KMS-11 (cell line): ENCODE measurements around the gene COPZ1.
A peak's percentile ranks its signal among the peaks of the same experiment; 100 is the strongest.

ENCODE experiments used
- H2AFZ ChIP-seq: fragments of 200-600 bp; sonication (generic); 2 replicates; pipeline ENCODE4 v1.6.1; 2016; ENCODE audit warnings: antibody characterized with exemption, mixed run types, low read depth
- H3K27ac ChIP-seq: fragments of 200-600 bp; sonication (generic); 2 replicates; pipeline ENCODE4 v1.6.1; 2016; ENCODE audit warnings: mild to moderate bottlenecking, mixed run types
- H3K27me3 ChIP-seq: fragments of 200-600 bp; sonication (generic); 2 replicates; pipeline ENCODE4 v1.6.1; 2017; ENCODE audit warnings: mild to moderate bottlenecking, low read depth, mixed run types, moderate library complexity; ENCODE audit not compliant: insufficient read depth
- H3K36me3 ChIP-seq: fragments of 200-600 bp; sonication (generic); 2 replicates; pipeline ENCODE4 v1.6.1; 2017; ENCODE audit warnings: mild to moderate bottlenecking, mixed run types; ENCODE audit not compliant: insufficient read depth
- H3K4me1 ChIP-seq: fragments of 200-600 bp; sonication (generic); 2 replicates; pipeline ENCODE4 v1.6.1; 2016; ENCODE audit warnings: mild to moderate bottlenecking, low read depth, mixed run types; ENCODE audit not compliant: poor library complexity, severe bottlenecking
- H3K4me2 ChIP-seq: fragments of 200-600 bp; sonication (generic); 2 replicates; pipeline ENCODE4 v1.7.0; 2016; ENCODE audit warnings: mild to moderate bottlenecking, mixed run types
- H3K4me3 ChIP-seq: fragments of 200-600 bp; sonication (generic); IDR thresholded peaks from 2 replicates; pipeline ENCODE4 v1.6.1; 2017; ENCODE audit warnings: low read depth, low read length, mixed read lengths; ENCODE audit not compliant: insufficient read depth
- H3K79me2 ChIP-seq: fragments of 200-600 bp; sonication (generic); 2 replicates; pipeline ENCODE4 v1.6.1; 2016; ENCODE audit warnings: low read depth, mixed run types; ENCODE audit not compliant: insufficient read depth
- H3K9ac ChIP-seq: fragments of 200-600 bp; sonication (generic); 2 replicates; pipeline ENCODE4 v1.6.1; 2016; ENCODE audit warnings: mild to moderate bottlenecking, mixed run types
- H4K20me1 ChIP-seq: fragments of 200-600 bp; sonication (generic); 2 replicates; pipeline ENCODE4 v1.6.1; 2016; ENCODE audit warnings: mild to moderate bottlenecking, mixed run types; ENCODE audit not compliant: insufficient read depth
- CTCF ChIP-seq: fragments of 200-600 bp; sonication (generic); conservative IDR thresholded peaks from 2 replicates; pipeline ENCODE4 v1.6.1; 2017; ENCODE audit warnings: low read depth, mild to moderate bottlenecking, antibody characterized with exemption, low read length, moderate library complexity, mixed read lengths

The COPZ1 gene

GRCh38 chr12:54368709-54369596 is 44.0 kb downstream of the COPZ1 start:
- Histone ChIP-seq H3K79me2 (no peaks in the 10 kb centered on the region), H3K9ac (no peak overlapping the region; the same call in 1 of the 2 replicates), H3K36me3 (no peaks in the 10 kb centered on the region), H2AFZ (peak overlapping the region; percentile 80), H3K27me3 (peaks cover 43% of the 10 kb centered on the region), H3K4me3 (no peak overlapping the region), H4K20me1 (no peaks in the 10 kb centered on the region), H3K27ac (no peak overlapping the region), H3K4me1 (peaks cover 17% of the 10 kb centered on the region), H3K4me2 (peak overlapping the region; percentile 34)
- peak; percentile 99 for TF ChIP-seq CTCF

- H3K4me2 ChIP-seq, result no peak overlapping the region
- H2AFZ ChIP-seq, result no peak overlapping the region
- peaks cover 36% of the 10 kb centered on the region for H3K27me3 ChIP-seq
- H3K9ac ChIP-seq, result no peak overlapping the region
- no peaks in the 10 kb centered on the region for H3K79me2 ChIP-seq
- TF ChIP-seq CTCF, result no peak
- no peak overlapping the region for H3K4me3 ChIP-seq
- no peaks in the 10 kb centered on the region for H4K20me1 ChIP-seq
- H3K27ac ChIP-seq, result no peak overlapping the region
- no peaks in the 10 kb centered on the region for H3K36me3 ChIP-seq
- H3K4me1 ChIP-seq, result peaks cover 15% of the 10 kb centered on the region
These were observed 44.7 kb downstream of the COPZ1 start for GRCh38 chr12:54369597-54370131.

DNA sequence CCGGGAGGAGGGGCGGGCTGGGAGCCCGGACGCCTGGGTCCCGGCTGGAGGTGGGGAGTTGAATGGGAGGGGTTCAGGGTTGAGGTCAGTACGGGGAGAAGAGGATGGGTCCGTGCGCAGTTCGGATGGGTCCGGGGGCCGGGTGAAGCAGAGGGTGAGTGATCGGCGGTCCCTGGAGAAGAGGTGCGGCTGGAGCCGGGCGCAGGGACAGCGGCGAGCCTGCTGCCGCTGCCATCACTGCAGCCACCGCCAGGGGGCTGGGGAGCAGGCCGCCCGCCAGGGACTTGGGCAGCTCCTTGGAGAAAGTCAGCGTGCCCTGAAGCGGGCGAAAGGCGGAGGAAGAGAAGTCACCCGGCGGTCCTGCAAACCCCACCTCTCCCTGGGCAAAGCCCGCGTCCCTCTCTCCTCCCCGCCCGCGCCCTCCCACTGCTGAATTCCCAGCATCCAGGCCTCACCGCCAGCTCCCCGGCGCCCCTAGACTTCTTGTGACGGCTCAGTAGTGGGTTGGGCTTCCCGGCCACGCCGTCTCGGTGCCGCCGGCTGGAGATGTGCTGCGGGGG is 45.3 kb downstream of the COPZ1 start:
- Histone ChIP-seq H3K4me3 (no peak overlapping the region), H3K9ac (no peak overlapping the region), H3K27me3 (peaks cover 30% of the 10 kb centered on the region; the same call in 1 of the 2 replicates), H3K27ac (no peak overlapping the region), H3K4me2 (no peak overlapping the region), H2AFZ (no peak overlapping the region), H3K4me1 (peaks cover 17% of the 10 kb centered on the region), H3K79me2 (no peaks in the 10 kb centered on the region), H4K20me1 (no peaks in the 10 kb centered on the region), H3K36me3 (no peaks in the 10 kb centered on the region)
- no peak for TF ChIP-seq CTCF

GRCh38 chr12:54371328-54372112 is 46.6 kb downstream of the COPZ1 start:
- H4K20me1 ChIP-seq, result no peaks in the 10 kb centered on the region
- no peak overlapping the region for H3K4me3 ChIP-seq
- no peak overlapping the region for H3K27ac ChIP-seq
- no peak overlapping the region for H2AFZ ChIP-seq
- H3K27me3 ChIP-seq, result peaks cover 17% of the 10 kb centered on the region; the same call in 1 of the 2 replicates
- peaks cover 20% of the 10 kb centered on the region for H3K4me1 ChIP-seq
- H3K9ac ChIP-seq, result no peak overlapping the region
- H3K36me3 ChIP-seq, result no peaks in the 10 kb centered on the region
- TF ChIP-seq CTCF, result no peak
- H3K79me2 ChIP-seq, result no peaks in the 10 kb centered on the region
- H3K4me2 ChIP-seq, result no peak overlapping the region
